Endothelial cell of umbilical vein (primary cell): ENCODE measurements around the gene KIFC3. TPM values are rescaled to one million over a fixed set of nuclear protein-coding genes. Genes with fewer than 3 reads are reported as not detected.

Source experiments
- BruUV-seq: library from RNA; stranded (reverse); fragments of 400-500 nt; replicated peaks from 2 replicates; lab custom pipeline; 2021; lab: Mats Ljungman, UMichigan
- CTCF ChIA-PET: fragments of 300-600, 350-600 bp; sonication (Branson Sonifier 250); formaldehyde crosslinking; loops from one replicate; lab custom pipeline; 2021; ENCODE audit warnings: antibody characterized with exemption, inconsistent platforms; lab: Charles Lee
- POLR2A ChIA-PET: fragments of 300-600, 350-600 bp; sonication (Branson Sonifier 250); formaldehyde crosslinking; loops from one replicate; lab custom pipeline; 2021; ENCODE audit warnings: antibody characterized with exemption, inconsistent platforms; lab: Charles Lee
- DNase-seq: peaks from one replicate; pipeline ENCODE4 v3.0.0-alpha.2; 2011; ENCODE audit warnings: low read depth, low spot score
- FAIRE-seq: peaks from 2 replicates; lab custom pipeline; 2011; peaks lifted over from hg19 to GRCh38; lab: Jason Lieb, UNC
- H2AFZ ChIP-seq: 2 replicates; pipeline ENCODE4 v1.6.0; 2012; ENCODE audit warnings: low read depth, low read length, control low read depth, inconsistent platforms
- H3K27ac ChIP-seq: 2 replicates; pipeline ENCODE4 v1.5.1; 2011; ENCODE audit warnings: low read depth, mild to moderate bottlenecking, control low read depth, low read length, moderate library complexity; ENCODE audit not compliant: insufficient read depth
- H3K27me3 ChIP-seq, 2 experiments: 2 replicates each; pipeline versions ENCODE4 v1.6.0 to v1.6.1; 2011; ENCODE audit warnings: low read length in 2 of 2, mixed read lengths in 1 of 2; ENCODE audit not compliant: control insufficient read depth in 2 of 2, insufficient read depth in 2 of 2
- H3K36me3 ChIP-seq, 2 experiments: 2 replicates in 1 of 2; 3 replicates in 1 of 2; pipeline ENCODE4 v1.5.1; 2011; ENCODE audit warnings: low read length in 2 of 2, mild to moderate bottlenecking in 1 of 2, moderate library complexity in 1 of 2; ENCODE audit not compliant: control insufficient read depth in 2 of 2, insufficient read depth in 2 of 2; ENCODE audit errors: extremely low read depth in 1 of 2
- H3K4me1 ChIP-seq: 3 replicates; pipeline ENCODE4 v1.5.1; 2011; ENCODE audit warnings: mild to moderate bottlenecking, low read length; ENCODE audit not compliant: control insufficient read depth, insufficient read depth; ENCODE audit errors: extremely low read depth
- H3K4me2 ChIP-seq: 2 replicates; pipeline ENCODE4 v1.6.1; 2011; ENCODE audit warnings: low read length, control low read depth, mixed read lengths; ENCODE audit not compliant: insufficient read depth
- H3K4me3 ChIP-seq, 3 experiments: fragments of 200-600 bp in 1 of 3; sonication (generic), shearing (Covaris generic) in 1 of 3; replicated peaks in 1 of 3; 2 replicates each; pipeline ENCODE4 v1.5.1; 2011 to 2016; ENCODE audit warnings: control low read depth in 3 of 3, low read length in 3 of 3, mild to moderate bottlenecking in 2 of 3, inconsistent platforms in 1 of 3, low read depth in 1 of 3, moderate library complexity in 1 of 3; ENCODE audit not compliant: insufficient read depth in 1 of 3
- H3K79me2 ChIP-seq: 2 replicates; pipeline ENCODE4 v1.6.0; 2012; ENCODE audit warnings: low read length, inconsistent platforms; ENCODE audit not compliant: control insufficient read depth, insufficient read depth
- H3K9ac ChIP-seq: replicated peaks from 2 replicates; pipeline ENCODE3; 2011; ENCODE audit warnings: low read length, control low read depth; ENCODE audit not compliant: insufficient read depth; ENCODE audit errors: extremely low read depth
- H3K9me1 ChIP-seq: replicated peaks from 3 replicates; pipeline ENCODE4 v1.6.0; 2011; ENCODE audit warnings: mild to moderate bottlenecking, low read length; ENCODE audit not compliant: control insufficient read depth, insufficient read depth; ENCODE audit errors: extremely low read depth
- H3K9me3 ChIP-seq: replicated peaks from 2 replicates; pipeline ENCODE4 v1.5.1; 2012; ENCODE audit warnings: low read length, inconsistent platforms; ENCODE audit not compliant: control insufficient read depth, insufficient read depth
- H4K20me1 ChIP-seq: replicated peaks from 2 replicates; pipeline ENCODE3; 2011; ENCODE audit warnings: mild to moderate bottlenecking, low read length; ENCODE audit not compliant: control insufficient read depth, insufficient read depth; ENCODE audit errors: extremely low read depth
- CTCF ChIP-seq, 2 donors: IDR thresholded peaks; 1 replicate in 1 of 2; 2 replicates in 1 of 2; pipeline ENCODE4 v1.5.1; 2011; ENCODE audit warnings: low read length in 2 of 2, mild to moderate bottlenecking in 2 of 2, moderate library complexity in 2 of 2, control low read depth in 1 of 2, inconsistent platforms in 1 of 2, low read depth in 1 of 2; ENCODE audit not compliant: insufficient read depth in 1 of 2; ENCODE audit errors: extremely low read depth in 1 of 2
- EZH2 ChIP-seq: IDR thresholded peaks from 2 replicates; pipeline ENCODE4 v1.6.1; 2012; ENCODE audit warnings: borderline replicate concordance, low read depth, mild to moderate bottlenecking, moderate library complexity, low read length, inconsistent platforms; ENCODE audit not compliant: severe bottlenecking
- FOS ChIP-seq: IDR thresholded peaks from 2 replicates; pipeline ENCODE4 v1.6.1; 2011; ENCODE audit warnings: mild to moderate bottlenecking, low read length, moderate library complexity, borderline replicate concordance; ENCODE audit not compliant: insufficient read depth
- GATA2 ChIP-seq: IDR thresholded peaks from 2 replicates; pipeline ENCODE4 v1.7.0; 2011; ENCODE audit warnings: low read depth, mild to moderate bottlenecking, moderate library complexity, mixed read lengths, low read length; ENCODE audit not compliant: insufficient read length, insufficient read depth
- JUN ChIP-seq: IDR thresholded peaks from 2 replicates; pipeline ENCODE4 v1.6.1; 2011; ENCODE audit warnings: borderline replicate concordance, low read depth; ENCODE audit not compliant: insufficient read length, insufficient read depth
- MAX ChIP-seq: IDR thresholded peaks from 2 replicates; pipeline ENCODE4 v1.6.1; 2011; ENCODE audit not compliant: insufficient read depth, insufficient read length
- MYC ChIP-seq: IDR thresholded peaks from one replicate; pipeline ENCODE4 v1.6.1; 2011; ENCODE audit warnings: mild to moderate bottlenecking, low read depth, low read length
- POLR2A ChIP-seq: IDR thresholded peaks from 2 replicates; pipeline ENCODE4 v1.6.1; 2012; ENCODE audit warnings: low read depth, mild to moderate bottlenecking, control low read depth, low read length
- POLR2AphosphoS5 ChIP-seq: IDR thresholded peaks from 2 replicates; pipeline ENCODE4 v1.6.1; 2012; ENCODE audit warnings: low read depth, mild to moderate bottlenecking, control low read depth, low read length, moderate library complexity; ENCODE audit not compliant: insufficient read depth
- dilution Hi-C: fragments of 300-500 bp; cut with MboI; formaldehyde crosslinking; loops from one replicate; pipeline ENCODE4 v1.15.0; 2019; ENCODE audit warnings: low sequenced_read_pairs; ENCODE audit not compliant: extremely low pct_ligation_motif_present
- intact Hi-C: fragments of 100-400 bp; cut with micrococcal nuclease; formaldehyde crosslinking; loops from one replicate; pipeline ENCODE4 v1.10.0; 2022
- polyA plus RNA-seq, 4 experiments: library from polyadenylated mRNA; depleted of rRNA in 3 of 4; stranded (reverse) in 3 of 4; unstranded in 1 of 4; fragments of >200 nt; gene quantifications; 2 replicates each; pipeline versions ENCODE4 v1.2.1 to v1.2.3, GENCODE V29; 2011 to 2012; ENCODE audit warnings: missing spikeins in 1 of 4
- total RNA-seq: library from RNA; stranded (reverse); gene quantifications from 2 replicates; pipeline ENCODE4 v1.2.3, GENCODE V29; 2021

Gene KIFC3
- total and polyA plus RNA-seq, 2 donors (not counting 3 experiments of a cell fraction or from before 2014, with no cell fraction given), result 36.3 to 62.2 TPM

GRCh38 chr16:57807968-57808528 lies 5.8 kb upstream of the KIFC3 start:
- Histone ChIP-seq H3K9me1 (no peaks in the 10 kb centered on the region), H3K36me3 (no peaks in the 10 kb centered on the region), H3K9ac (no peak overlapping the region), H2AFZ (no peak overlapping the region), H3K27ac (no peak overlapping the region), H3K9me3 (no peaks in the 10 kb centered on the region), H3K79me2 (no peaks in the 10 kb centered on the region), H4K20me1 (no peaks in the 10 kb centered on the region), H3K4me3 (peak overlapping the region in 1 of 3 experiments; percentile 16), H3K27me3 (no peaks in the 10 kb centered on the region), H3K4me2 (peak overlapping the region; percentile 66), H3K4me1 (peaks cover 25% of the 10 kb centered on the region)
- ChIA-PET CTCF (interaction anchor here (0.7 to 1.3 kb wide), 5 partner anchors 8 to 450 kb away, joined by 3 to 6 read pairs (median 4); no protein-coding TSS in a partner anchor), POLR2A (no interaction called here)
- intact Hi-C loops (no loop called here), dilution Hi-C loops (no loop called here)
- DNase-seq (peak; percentile 75), FAIRE-seq (peak; percentile 95)
- no peak for TF ChIP-seq CTCF (IDR thresholded peaks at IDR 0.05; ENCODE audit: extremely low read depth in 1 of 2, insufficient read depth in 1 of 2, low read depth in 1 of 2, low read length in 2 of 2)
- no peak for TF ChIP-seq JUN
- no peak for TF ChIP-seq POLR2A
- no peak for TF ChIP-seq MAX
- no peak for TF ChIP-seq MYC
- TF ChIP-seq EZH2, result no peak
- no peak for TF ChIP-seq POLR2AphosphoS5
- TF ChIP-seq GATA2, result no peak
- TF ChIP-seq FOS, result no peak
- no TSS peak for BruUV-seq
